HG02571 (cell line): ENCODE measurements around the gene LCOR.

Experiments
- ATAC-seq: cut with Tn5 transposase; IDR thresholded peaks from one replicate; pipeline ENCODE4 v1.9.1; 2021; ENCODE audit warnings: mild to moderate bottlenecking, moderate library complexity; ENCODE audit not compliant: unreplicated experiment

LCOR gene

DNA sequence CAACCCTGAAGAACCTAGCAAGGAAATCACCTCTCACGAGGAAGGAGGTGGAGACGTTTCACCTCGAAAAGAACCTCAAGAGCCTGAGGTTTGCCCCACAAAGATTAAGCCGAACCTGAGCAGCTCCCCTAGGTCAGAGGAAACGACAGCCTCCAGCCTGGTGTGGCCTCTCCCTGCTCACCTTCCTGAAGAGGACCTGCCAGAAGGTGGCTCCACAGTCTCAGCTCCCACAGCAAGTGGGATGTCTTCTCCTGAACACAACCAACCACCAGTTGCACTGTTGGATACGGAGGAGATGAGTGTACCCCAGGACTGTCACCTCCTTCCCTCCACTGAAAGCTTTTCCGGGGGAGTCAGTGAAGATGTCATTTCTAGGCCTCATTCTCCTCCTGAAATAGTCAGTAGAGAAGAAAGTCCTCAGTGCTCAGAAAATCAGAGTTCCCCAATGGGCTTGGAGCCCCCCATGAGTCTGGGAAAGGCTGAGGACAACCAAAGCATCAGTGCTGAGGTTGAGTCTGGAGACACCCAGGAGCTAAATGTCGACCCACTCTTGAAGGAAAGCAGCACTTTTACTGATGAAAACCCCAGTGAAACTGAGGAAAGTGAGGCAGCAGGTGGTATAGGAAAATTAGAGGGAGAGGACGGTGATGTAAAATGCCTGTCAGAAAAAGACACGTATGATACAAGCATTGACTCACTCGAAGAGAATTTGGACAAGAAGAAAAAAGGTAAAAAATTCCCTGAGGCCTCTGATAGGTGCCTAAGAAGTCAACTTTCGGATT, 150.2 kb downstream of the LCOR start:
- ATAC-seq, result no peak

DNA sequence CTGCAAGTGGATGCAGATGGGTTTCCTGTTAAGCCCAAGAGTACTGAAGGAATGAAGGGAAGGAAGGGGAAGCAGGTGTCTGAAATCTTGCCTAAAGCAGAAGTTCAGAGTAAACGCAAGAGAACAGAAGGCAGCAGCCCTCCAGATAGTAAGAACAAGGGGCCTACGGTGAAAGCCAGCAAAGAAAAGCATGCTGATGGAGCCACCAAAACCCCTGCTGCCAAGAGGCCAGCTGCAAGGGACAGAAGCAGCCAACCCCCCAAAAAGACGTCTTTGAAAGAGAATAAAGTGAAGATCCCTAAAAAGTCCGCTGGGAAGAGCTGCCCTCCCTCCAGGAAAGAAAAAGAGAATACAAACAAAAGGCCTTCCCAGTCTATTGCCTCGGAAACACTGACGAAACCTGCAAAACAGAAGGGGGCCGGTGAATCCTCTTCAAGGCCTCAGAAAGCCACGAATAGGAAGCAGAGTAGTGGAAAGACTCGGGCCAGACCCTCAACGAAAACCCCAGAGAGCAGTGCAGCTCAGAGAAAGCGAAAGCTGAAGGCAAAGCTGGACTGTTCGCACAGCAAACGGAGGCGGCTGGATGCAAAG, 152.5 kb downstream of the LCOR start:
- ATAC-seq, result no peak

DNA sequence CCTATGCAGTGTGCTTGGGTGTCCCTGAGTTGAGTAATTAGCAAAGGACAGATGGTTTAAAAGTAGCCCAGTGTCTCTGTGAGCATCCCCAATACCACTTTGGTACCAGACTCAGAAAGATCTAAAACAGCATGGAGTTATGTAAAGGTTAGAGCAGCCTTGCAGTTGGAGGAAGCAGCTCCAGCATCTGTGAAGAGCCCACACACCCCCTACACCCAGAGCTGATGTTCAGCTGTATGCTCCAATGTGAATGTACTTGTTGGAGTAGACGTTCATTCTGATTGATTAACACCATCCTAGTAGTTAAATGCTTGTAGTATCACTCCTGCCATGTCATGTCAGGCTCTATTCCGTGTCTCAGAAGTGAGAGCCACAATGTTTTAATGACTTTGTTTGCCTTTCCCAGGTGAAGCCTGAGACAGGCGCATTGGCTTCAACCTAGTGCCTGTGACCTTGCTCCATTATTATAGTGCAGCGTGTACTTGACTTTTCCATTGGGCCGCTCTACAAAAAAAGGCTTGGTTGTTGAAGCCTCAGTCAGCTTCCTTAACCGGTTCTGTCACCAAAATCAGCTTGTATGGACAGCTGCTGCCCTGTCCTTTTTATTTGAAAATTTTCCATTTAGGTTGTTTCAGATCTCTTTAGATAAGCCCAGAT, 154.2 kb downstream of the LCOR start:
- ATAC-seq, result no peak

DNA sequence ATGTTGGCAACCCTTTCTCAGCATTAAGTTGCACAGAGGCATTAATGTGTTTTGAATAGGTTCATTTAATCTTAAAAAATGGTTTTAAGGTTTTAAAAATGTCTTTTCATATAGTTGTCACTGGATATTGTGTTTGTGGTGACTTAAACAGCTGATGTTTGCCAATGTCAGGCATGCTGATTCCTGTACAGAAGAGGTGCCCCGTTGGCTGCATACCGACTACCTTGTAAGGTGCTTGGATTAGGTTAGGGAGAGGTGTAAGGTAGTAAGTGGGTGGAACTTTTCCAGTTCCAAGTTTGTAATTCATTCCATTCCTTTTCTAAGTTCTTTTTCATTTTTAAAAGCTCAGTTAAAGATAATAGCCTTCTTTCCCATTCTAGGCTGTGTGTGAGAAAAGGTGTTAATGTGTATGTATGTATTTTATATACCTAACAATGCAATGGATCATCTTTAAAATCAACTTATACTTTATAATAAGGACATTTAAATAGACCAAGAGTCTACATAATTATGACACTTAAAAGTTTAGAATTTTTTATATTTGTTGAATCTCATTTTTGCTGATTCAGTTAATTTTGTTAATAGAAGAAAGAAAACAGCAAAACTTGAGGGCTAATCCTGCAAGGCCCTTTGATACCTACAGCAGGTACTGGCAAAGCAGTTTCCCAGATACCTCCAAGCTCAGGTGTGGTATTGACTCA, 155.2 kb downstream of the LCOR start:
- ATAC-seq, result no peak

DNA sequence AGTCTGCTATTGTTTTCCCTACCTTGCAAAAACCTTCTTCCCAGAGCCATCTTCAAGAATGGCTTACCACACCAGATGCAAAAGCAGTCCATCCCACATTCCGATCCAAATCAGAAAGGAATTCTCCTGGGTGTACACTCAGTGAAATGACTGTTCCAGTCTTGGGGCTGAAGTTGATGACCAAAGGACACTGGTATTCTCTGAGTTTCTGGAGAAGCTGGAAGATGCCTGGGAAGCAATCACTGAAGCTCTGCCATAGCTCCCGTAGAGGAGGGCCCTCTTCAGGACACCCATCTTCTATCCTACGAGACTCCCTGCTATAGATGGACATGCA, 155.7 kb downstream of the LCOR start:
- ATAC-seq, result no peak

DNA sequence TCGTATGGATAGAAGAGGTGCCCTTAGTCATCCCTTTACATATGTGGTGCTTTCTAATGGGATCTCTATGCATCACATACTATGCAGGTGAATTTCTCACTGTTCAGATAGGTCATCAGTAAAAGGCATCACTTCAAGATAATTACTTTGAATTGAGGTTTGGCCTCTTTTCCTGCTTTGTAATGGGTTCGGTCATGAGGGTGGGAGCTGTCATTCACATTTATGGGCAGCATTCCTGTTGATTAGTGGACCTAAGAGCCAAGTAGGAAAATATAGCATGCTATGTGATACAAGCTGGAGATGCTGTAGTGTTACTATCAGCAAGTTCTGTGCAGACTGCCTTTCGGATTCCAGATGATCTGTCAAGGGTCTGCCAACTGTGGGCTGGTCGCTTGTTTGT, 156.3 kb downstream of the LCOR start:
- ATAC-seq, result no peak

DNA sequence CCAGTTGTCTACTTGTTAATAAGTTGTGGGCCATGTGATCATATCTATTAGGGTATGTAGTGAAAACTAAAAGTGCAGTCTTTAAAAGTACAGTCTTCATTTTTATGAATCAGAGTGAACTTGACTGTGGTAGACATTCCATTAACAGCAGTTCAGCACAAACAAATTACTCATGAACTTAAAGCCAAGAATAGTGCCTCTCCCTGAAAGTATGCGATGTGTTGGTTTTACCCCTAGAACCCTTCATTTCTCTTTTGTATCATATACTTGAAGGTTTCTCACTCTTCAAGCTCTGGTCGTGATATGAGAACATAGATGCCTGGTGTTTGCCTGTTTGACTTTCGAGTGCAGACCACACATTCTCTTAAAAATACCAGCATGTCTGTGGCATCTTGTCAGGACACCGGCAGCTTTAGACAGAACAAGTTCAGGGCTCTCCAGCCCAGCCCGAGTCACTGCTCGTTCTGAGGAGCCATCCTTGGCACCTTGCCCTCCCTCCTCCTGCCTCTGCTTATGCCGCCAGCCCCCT, 159.3 kb downstream of the LCOR start:
- no peak for ATAC-seq

DNA sequence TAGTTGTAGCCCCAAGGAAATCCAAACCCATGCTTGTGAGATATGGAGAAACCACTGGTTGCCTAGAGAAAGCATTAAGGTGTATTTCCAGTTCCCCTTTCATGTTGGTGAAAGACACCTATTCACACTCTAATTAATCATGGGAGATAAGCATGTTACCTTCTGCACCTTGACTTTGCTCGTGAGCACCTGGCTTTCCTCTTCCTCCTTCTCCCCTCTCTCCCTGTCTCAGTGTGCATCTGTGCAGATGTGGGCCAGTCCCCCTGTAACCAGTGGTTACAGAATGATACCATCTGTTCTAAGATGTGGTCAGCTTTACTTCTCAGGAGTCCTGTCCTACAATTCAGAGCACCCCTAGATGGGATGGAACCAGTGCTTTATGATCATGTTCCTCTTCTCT, 160.6 kb downstream of the LCOR start:
- peak; percentile 72 for ATAC-seq

DNA sequence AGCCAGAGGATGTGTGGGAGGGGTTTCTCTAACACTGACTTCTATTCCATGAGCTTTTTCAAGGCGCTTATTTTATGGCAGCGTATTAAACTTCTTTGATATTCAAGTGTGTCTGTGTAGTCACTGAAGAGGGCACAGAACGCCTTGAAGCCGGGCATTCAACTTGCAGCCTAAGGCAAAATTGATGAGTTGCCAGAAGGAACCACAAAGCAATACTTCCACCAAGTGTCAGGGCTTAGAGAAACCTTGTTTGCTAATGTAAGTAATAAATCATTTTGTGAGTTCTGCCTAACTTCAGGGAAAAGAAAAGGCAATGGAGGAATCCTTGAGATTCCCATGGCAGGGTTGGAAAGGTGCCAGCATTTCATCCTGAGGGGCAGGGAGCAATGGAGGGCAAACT, 163.8 kb downstream of the LCOR start:
- no peak for ATAC-seq

DNA sequence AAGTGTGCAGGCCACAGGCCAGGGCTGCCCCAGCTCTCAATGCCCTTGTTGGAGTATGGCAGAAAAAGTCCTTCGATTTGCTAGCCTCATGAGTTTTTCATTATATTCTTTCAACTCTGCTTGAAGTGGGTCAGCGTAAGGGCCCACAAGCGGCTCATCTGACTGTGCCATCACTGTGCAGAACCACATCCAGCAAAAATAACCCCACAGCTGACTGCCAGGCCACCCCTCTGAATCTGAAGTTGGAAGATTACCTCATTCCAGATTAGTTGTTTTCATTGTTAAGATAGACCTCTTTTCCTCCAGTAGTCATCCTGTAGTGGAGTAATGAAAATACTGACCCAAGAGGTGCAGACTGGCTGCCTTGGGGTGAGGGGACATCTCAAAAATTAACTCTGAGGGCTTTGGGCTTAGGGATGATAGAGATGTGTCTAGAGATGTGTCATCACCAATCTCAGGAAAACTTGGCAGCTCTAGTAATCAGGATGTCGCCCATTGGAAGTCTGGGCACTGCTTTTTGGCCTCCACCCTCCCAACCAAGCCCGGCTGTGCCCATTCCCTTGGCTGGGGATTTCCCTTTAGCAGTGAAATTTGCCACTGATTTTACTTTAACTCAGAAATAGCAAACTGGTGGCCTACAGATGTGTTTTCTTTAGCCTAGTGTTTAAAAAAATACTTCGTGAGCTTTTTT, 164.3 kb downstream of the LCOR start:
- no peak for ATAC-seq

DNA sequence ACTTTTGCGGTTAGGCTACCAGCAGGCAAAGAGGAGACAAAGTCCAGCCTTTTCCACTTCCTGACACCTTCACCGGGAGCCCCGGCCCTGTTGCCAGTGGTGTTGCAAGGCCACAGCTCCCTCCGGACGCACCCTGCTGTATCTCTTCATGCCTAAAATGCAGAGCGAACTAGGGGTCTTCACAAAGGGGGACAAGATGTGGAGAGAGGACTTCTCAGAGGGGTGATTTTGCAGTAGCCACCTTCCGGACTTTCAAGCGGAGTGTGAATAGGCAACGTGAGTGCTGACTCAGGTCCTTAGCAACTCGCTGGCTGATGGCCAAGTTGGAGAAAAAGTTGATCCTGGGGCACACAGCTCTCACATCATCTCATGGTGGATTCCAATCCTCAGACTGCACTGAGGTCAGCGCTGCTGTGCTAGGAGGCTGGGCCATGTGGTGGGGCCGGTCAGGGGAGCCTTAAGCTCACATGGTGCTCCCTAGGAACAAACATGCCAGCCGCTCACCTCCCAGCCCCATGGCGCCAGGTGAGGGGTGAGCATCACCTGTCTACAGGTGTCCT, 166.3 kb downstream of the LCOR start:
- no peak for ATAC-seq

DNA sequence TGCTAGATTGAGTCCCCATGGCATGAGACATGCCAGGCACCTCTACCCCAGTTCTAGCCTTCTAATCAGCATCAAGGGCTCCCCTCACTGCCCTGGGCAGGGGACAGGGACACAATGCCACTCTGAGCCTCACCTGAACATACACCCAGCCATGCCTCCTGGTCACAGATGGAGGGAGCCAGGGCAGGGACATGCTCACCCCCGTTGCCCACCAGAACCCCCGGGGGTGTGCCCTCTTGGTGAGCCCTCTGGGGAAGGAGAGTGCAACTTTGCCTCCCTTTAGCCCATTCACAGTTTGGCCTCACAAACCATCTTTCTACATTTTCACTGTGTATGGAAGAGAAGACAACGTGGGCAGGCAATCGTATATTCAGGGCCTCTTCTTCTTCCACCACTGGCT, 167.2 kb downstream of the LCOR start:
- ATAC-seq, result no peak

DNA sequence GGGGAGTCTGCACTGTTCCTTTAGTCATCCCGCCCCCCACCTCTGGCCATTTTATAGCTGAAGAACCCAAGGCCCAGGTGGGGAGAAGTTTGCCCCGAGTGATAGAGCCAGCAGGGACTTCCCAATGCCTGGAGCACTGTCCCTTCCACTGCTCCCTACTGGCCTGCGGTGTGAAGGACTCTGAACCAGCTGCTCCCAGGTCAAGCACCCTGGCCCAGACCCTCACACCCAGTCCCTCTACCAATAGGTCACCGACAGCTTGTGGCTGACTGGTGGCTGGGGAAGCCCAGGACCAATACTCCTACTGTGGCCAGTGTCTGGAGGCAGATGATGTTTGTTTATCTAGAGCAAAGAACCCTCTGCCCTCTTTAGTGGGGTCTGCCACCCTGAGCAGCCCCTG, 167.9 kb downstream of the LCOR start:
- no peak for ATAC-seq

DNA sequence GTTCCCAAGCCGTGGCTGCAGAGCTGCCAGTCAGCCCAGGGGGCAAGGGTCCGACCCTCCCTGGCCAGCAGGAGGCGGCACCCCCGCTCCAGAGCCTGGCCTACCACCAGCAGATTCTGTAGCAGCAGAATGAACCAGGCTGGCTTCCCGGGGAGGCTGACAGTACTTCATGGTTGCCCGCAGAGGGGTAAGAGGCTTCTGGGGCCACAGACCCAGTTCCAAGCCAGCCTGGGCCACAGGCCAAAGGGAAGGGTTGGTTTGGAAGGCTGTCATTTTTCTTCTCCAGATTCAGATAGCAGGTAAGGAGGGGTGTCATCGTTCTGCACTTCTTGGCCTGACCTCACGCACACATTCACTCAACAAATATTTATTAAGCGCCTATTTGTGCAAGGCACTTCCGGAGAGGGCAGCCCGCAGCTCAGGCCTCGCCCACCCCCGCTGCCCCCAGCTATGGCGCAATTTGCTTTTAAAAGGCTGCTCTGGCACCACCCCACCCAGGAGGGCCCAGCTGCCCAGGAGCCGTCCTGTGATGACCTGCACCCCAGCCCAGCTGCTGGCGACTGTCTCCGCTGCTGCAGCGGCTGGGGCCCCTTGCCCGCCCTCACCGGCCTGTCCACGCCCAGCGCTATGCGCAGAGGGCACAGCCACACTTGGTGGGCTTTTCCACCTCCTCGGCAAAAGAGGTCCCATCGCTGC, 168.5 kb downstream of the LCOR start:
- ATAC-seq, result no peak

DNA sequence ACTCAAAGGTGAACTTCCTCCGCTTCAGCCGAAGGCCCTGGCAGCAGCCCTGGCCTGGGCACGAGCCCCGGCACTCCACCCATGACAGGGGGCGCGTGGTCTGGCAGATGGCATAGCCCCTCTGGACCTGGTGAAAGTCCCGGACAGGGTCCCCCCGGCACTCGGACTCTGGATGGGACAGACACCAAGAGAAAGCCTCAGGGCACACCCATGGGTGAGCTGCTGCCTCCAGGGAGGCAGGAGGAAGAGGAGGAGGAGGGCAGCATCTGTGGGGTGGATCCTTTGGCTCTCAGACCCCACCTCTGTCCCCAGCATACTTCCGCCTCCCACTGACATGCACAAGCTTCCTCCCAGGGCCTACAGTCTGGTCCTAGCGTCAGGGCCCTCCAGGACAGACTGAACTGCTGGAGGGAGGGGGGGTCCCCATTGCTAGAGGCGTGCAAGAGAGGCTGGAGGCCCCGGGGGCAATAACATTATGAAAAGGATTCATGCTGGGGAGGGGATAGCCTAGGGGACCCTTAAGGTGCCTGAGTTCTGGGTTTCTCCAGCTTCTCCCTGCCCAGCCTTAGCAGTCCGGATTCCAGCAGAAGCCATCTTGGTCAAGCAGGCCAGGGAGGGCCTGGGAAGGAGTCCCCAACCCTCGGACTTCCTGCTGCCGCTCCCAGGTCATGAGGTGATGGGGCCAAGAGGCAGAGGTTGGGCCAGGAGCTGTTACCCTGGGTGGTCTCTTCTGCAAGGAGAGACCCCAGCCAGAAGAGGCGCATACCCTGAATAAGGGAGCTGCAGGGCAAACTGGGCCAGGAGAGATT, 169.3 kb downstream of the LCOR start:
- ATAC-seq, result no peak

DNA sequence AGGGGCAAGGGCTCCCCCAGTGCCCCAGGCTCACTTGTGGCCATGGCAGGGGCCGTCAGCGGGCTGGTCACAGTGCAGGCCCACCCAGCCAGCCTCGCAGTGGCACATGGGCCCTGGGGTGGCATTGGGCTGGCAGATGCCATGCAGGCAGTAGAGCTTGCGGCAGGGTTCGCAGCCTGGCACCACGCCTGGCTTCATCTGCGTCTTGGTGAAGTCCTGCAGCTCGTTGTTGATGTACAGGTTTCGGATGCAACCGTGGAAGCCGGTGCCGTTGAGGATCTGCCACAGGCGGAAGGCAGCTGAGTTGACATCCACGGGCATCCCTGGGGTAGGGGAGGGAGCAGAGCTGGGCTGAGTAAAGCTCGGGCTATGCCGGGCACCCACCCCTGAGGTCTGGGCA, 170.6 kb downstream of the LCOR start:
- no peak for ATAC-seq

DNA sequence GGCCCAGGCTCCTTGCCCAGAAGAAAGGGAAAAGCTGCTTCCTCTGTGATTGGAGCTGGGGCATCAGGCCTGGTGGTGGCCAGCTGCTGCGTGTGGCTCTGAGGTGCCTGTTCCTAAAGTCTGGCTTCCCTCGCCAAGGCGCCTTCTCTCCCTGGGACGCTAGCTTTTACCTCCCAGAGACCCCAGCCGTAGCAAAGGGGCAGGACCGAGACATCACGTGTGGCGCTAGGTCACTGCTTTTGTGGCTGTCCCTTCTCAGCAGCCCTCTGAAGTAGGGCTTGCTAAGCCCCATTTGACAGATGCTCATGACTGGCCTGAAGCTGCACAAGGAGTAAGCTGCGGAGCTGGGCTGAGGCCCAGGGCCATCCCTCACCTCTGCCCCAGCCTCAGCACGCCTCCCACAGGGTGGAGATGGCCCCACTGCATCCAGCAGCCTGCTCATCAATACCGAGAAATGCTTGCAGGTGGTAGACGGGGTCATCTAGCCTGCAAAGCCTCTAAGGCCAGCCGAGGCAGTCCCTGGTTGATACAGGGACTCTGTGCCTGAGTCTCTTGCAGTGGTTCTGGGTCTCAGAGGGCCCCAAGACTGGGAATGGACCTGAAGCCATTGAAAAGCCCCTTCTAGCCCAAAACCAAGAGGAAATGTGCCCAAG, 171.2 kb downstream of the LCOR start:
- no peak for ATAC-seq

DNA sequence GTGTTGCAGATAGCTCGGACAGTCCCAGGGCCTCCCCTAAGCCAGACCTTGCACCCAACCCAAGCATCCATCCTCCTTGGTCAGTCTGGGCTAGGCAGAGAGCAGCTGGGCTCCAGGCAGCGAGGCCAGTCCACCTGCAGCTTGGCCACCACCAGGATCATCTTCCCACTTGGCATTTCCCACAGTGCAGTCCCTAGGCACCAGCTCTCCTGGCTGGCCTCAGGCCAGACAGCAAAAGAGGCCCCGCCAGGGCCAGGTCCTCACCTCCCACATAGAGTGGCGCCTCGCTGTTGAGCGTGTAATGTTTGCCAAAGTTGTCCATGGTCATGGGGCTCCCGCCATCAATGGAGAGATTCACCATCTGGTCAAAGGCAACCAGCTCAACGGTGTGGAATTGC, 171.7 kb downstream of the LCOR start:
- no peak for ATAC-seq

DNA sequence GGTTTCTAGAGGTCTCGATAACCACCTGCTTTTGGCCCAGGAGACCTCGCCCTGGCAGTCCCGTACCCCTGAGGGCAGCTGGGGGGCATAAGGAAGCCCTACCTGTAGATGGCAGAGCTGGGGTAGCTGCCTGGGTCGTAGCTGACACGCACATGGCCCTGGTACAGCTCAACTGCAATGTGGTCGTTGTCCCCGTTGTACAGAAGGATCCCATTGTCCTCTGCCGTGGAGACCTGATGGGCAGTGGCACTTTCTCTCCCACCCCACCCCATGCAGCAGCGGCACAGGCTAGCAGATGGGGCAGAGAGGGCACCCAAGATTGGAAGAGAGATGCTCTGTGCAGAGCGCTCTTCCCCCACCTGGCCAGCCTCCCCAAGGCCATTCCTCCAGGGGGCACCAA, 172.5 kb downstream of the LCOR start:
- no peak for ATAC-seq
